Psoas muscle (tissue), 8 donors: Measurements from ENCODE around the gene RAB30. TPM values are rescaled to one million over a fixed set of nuclear protein-coding genes. Genes with fewer than 3 reads are reported as not detected.

Source experiments
- ATAC-seq, 4 donors: fragments of 200-7000 bp; cut with Tn5 transposase; one replicate each; pipeline ENCODE4 v1.9.1; 2020; ENCODE audit warnings: moderate library complexity in 3 of 4, mild to moderate bottlenecking in 2 of 4
- DNase-seq, 2 donors: peaks; one replicate each; pipeline ENCODE4 v3.0.0-alpha.2; 2020
- H3K27ac ChIP-seq: fragments of 200-600 bp; one replicate; pipeline ENCODE4 v1.8.0; 2022
- H3K27me3 ChIP-seq, 3 donors: fragments of 200-600 bp in 1 of 3; one replicate each; pipeline versions ENCODE4 v1.6.1 to v1.8.0; 2013 to 2022; ENCODE audit warnings: low read length in 2 of 3, mild to moderate bottlenecking in 2 of 3, moderate library complexity in 1 of 3; ENCODE audit not compliant: insufficient read depth in 3 of 3
- H3K36me3 ChIP-seq, 2 donors: fragments of 200-600 bp in 1 of 2; one replicate each; pipeline versions ENCODE4 v1.6.1 to v1.8.0; 2013 to 2022; ENCODE audit warnings: low read depth in 1 of 2, mild to moderate bottlenecking in 1 of 2, moderate library complexity in 1 of 2; ENCODE audit not compliant: insufficient read depth in 1 of 2
- H3K4me1 ChIP-seq: fragments of 200-600 bp; one replicate; pipeline ENCODE4 v1.8.0; 2022
- H3K4me3 ChIP-seq: fragments of 200-600 bp; one replicate; pipeline ENCODE4 v1.8.0; 2022; ENCODE audit warnings: mild to moderate bottlenecking
- H3K9me3 ChIP-seq: fragments of 200-600 bp; one replicate; pipeline ENCODE4 v1.8.0; 2022
- WGBS, 3 donors: extraction: QIAGEN DNeasy Blood & Tissue Kit; methylation state at CpG; one replicate each; pipeline versions ENCODE4 v1.1.6 to v1.1.7; 2013; 5-methylcytosine and 5-hydroxymethylcytosine counted together
- intact Hi-C, 2 donors: fragments of 100-400 bp; cut with DNase I; formaldehyde crosslinking; loops; one replicate each; pipeline versions ENCODE4 v1.11.0 to v1.14.2; 2022
- polyA plus RNA-seq, 3 donors: library from polyadenylated mRNA; stranded (reverse); fragments of 200-250 nt; gene quantifications; one replicate each; pipeline ENCODE4 v1.2.3, GENCODE V29; 2013
- total RNA-seq, 4 donors: library from RNA; stranded (reverse); fragmentation: NEBNext Ultra II Directional in 2 of 4; extraction: Animal tissue kit (Norgen Biotek cat#: 25700) in 2 of 4; gene quantifications; one replicate each; pipeline versions ENCODE4 v1.2.1 to v1.2.4, GENCODE V29; 2021 to 2023
- TF ChIP-seq, protein P1 (sequence below): fragments of 200-600 bp; IDR thresholded peaks from one replicate; pipeline ENCODE4 v1.8.0; 2022; ENCODE audit warnings: antibody characterized with exemption
- donor health status: healthy with polysubstance abuse.
- donor health status: DM: no; HTN: no; CAD: no; lungs with moderate emphysema.
- donor health status: Bipolar disorder and iron deficiency.
- donor health status: healthy.
- donor health status: DM: yes; HTN: yes; CAD: no.
- donor health status: DM: no; HTN: no; CAD: no.
- donor health status: DM: no; HTN: no; CAD: no.
- donor health status: DM: yes; HTN: yes; CAD: no.

RAB30 gene
- total and polyA plus RNA-seq, 7 donors: 3.4 to 89.7 (median 21.5) TPM

DNA sequence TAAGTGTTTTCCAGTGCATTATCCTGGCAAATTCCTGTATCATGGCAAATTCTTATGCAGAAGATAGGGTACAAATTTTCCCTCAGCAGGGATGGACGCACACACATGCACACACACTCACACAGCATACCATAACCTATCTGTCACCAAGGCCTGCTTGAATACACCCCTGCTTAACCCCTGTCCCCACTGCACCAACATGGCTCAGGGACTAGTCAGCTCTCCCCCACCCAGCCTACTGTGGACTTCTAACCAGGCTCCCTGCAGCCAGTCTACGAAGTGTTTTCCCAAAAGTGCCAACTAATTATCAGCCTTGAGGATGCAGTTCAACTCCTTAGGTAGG is 63.1 kb downstream of the RAB30 start:
- 85 to 95% (median 94%) methylated on average over 2 of the region's 2 CpGs for WGBS, 3 donors
- TF ChIP-seq, protein P1, sequence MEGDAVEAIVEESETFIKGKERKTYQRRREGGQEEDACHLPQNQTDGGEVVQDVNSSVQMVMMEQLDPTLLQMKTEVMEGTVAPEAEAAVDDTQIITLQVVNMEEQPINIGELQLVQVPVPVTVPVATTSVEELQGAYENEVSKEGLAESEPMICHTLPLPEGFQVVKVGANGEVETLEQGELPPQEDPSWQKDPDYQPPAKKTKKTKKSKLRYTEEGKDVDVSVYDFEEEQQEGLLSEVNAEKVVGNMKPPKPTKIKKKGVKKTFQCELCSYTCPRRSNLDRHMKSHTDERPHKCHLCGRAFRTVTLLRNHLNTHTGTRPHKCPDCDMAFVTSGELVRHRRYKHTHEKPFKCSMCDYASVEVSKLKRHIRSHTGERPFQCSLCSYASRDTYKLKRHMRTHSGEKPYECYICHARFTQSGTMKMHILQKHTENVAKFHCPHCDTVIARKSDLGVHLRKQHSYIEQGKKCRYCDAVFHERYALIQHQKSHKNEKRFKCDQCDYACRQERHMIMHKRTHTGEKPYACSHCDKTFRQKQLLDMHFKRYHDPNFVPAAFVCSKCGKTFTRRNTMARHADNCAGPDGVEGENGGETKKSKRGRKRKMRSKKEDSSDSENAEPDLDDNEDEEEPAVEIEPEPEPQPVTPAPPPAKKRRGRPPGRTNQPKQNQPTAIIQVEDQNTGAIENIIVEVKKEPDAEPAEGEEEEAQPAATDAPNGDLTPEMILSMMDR: no peak
- Histone ChIP-seq H3K9me3 (no peaks in the 10 kb centered on the region), H3K27me3 (no peaks in the 10 kb centered on the region), H3K4me1 (peaks cover 79% of the 10 kb centered on the region), H3K36me3 (peaks cover 0 to 2% of the 10 kb centered on the region in 2 donors), H3K27ac (peak overlapping the region; percentile 17), H3K4me3 (no peak overlapping the region)
- intact Hi-C loops: loop anchor here in 1 of 2 donors (5.0 kb wide), 1 partner anchor 149 kb away; the partner anchor contains the start of gene PCF11
- no peak for DNase-seq
- ATAC-seq: peak in 2 of 4 donors; percentile 49 to 66

DNA sequence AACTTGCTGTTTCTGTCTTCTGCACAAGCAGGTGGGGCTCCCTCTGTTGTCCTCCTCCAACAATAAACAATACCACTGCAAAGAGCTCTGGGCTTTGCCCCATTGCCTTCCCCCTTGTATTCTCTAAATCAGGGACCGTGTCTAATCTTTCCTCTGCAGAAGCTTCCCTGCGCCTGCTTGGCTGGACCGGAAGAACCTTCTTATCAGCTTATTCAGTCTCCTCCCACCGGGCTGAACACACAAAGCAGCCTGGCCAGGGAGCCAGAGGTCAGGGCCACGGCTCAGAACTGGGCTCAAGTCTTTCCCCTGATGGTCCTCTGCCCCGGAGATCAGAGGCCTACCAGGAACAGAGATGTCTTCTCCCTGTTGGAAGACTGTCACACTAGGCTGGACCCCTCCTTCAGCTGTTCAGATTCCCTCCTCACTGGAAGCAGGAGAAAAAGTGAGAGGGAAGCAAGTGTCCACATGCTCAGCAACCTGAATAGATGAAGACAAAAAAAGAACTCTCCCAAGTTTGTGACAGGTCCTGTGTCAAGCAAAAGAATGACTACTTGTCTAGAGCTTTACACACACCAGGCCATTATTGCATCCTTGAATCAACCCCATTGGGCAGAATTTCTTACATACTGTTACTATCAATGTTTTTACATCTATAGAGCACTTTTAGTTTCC is 63.7 kb downstream of the RAB30 start:
- H3K36me3 ChIP-seq: peaks cover 0 to 2% of the 10 kb centered on the region in 2 donors
- H3K4me3 ChIP-seq: no peak overlapping the region
- no peaks in the 10 kb centered on the region for H3K27me3 ChIP-seq
- TF ChIP-seq, protein P1: no peak
- peak overlapping the region; percentile 17 for H3K27ac ChIP-seq
- WGBS, 3 donors: 5 to 13% (median 5%) methylated on average over 6 of the region's 6 CpGs
- H3K4me1 ChIP-seq: peaks cover 76% of the 10 kb centered on the region
- ATAC-seq (peak; percentile 34 to 52 (median 42)), DNase-seq (peak; percentile 41 to 66)
- intact Hi-C loops: loop anchor here in 1 of 2 donors (5.0 kb wide), 1 partner anchor 149 kb away; the partner anchor contains the start of gene PCF11
- H3K9me3 ChIP-seq: no peaks in the 10 kb centered on the region

DNA sequence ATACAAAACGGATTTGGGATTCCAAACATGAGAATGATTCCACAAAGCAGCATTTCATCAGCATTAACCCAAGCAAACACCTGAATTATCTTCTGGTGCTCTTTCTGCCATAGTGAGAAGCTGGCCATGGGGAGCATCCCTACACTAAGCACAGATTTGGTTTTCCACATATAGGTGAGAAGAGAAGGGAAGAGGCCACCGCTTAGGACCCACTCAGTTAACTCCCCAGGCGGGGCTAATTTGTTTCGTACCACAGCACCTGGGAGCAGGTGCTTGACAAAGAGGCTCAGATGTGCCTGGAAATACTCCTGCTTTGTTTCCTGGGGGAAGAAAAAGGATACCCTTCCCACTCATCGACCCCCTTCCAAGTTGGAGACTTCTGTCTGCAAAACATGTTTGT is 64.2 kb downstream of the RAB30 start:
- ATAC-seq: no peak
- intact Hi-C loops: loop anchor here in 1 of 2 donors (5.0 kb wide), 1 partner anchor 150 kb away; the partner anchor contains the start of gene PCF11
- Histone ChIP-seq H3K27ac (peak overlapping the region; percentile 17), H3K4me1 (peaks cover 74% of the 10 kb centered on the region), H3K9me3 (no peaks in the 10 kb centered on the region), H3K36me3 (peaks cover 0 to 2% of the 10 kb centered on the region in 2 donors), H3K4me3 (no peak overlapping the region), H3K27me3 (no peaks in the 10 kb centered on the region)
- TF ChIP-seq, protein P1: no peak
- WGBS, 3 donors: 68 to 80% (median 73%) methylated on average over 5 of the region's 5 CpGs
- no peak for DNase-seq

DNA sequence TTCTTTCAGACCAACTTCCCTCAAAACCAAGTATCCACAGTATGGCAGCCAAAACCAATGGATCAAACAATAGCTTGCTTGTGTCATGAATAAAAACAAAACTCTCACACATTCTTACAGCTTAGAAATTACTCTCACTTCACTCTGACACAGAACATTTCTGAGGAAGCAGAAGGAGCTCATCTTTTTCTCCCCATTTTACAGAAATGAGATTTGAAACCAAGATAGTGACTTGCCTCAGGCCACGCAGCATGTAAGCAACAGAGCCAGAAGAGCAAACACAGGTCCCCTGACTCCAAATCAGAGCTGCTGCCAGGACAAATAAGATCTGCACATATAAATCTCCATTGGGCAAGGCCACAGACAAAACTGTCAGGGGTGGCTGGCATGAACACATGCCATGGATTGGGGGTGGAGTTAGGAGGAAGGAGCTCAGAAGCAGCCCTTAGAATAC is 64.8 kb downstream of the RAB30 start:
- Histone ChIP-seq H3K27ac (peak overlapping the region; percentile 53), H3K9me3 (no peaks in the 10 kb centered on the region), H3K27me3 (no peaks in the 10 kb centered on the region), H3K4me1 (peaks cover 74% of the 10 kb centered on the region), H3K4me3 (no peak overlapping the region), H3K36me3 (peaks cover 0 to 2% of the 10 kb centered on the region in 2 donors)
- intact Hi-C loops: loop anchor here in 1 of 2 donors (5.0 kb wide), 1 partner anchor 150 kb away; the partner anchor contains the start of gene PCF11
- TF ChIP-seq, protein P1: no peak
- no peak for DNase-seq
- peak; percentile 13 to 58 (median 45) for ATAC-seq
- 24 to 38% (median 33%) methylated on average over 1 of the region's 1 CpG for WGBS, 3 donors
